GM19193 (cell line): ENCODE results near the gene RAET1G.

ENCODE experiments used
- POLR2A ChIP-seq: IDR thresholded peaks from 4 replicates; pipeline ENCODE4 v1.6.1; 2011; ENCODE audit not compliant: insufficient read depth, insufficient read length; ENCODE audit errors: extremely low read depth

The RAET1G gene

GRCh38 chr6:149884215-149884614 lies 38.7 kb downstream of the RAET1G start:
- TF ChIP-seq POLR2A = no peak

DNA sequence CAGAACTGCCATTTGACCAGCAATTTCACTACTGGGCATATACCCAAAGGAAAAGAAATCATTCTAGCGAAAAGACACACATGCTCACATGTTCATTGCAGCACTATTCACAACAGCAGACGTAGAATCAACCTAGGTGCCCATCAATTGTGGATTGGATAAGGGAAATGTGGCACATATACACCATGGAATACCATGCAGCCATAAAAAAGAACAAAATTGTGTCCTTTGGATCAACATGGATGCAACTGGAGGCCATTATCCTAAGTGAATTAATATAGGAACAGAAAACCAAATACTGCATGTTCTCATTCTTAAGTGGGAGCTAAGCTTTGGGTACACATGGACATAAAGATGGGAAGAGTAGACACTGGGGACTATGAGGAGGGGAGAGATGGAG lies 41.1 kb downstream of the RAET1G start:
- no peak for TF ChIP-seq POLR2A

DNA sequence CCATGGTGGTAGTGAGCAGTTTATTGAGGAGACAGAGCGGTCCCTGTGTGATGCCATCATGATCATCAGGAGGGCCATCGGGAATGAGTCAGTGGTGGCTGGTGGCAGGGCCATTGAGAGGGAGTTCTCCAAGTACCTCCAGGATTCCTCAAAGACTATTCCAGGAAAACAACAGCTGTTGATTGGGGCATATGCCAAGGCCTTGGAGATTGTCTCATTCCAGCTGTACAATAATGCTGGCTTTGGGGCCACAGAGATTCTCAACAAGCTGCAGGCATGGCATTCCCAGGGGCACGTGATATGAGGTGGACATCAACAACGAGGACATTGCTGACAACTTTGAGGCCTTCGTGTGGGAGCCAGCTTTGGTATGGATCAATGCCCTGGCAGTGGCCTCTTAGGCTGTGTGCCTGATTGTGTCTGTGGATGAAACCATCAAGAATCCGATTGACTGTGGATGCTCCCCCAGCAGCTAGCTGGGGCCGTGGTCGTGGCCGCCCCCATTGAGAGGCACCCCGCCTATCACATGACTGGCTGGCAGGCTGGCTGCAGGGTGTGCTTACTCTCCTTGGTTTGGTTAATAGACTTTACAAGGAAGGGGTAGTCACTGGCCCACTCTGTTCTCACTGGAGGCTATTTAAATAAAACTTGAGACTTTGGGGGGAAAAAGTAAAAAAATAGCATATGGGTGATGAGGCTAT lies 41.7 kb downstream of the RAET1G start:
- no peak for TF ChIP-seq POLR2A

GRCh38 chr6:149877659-149878058 lies 45.3 kb downstream of the RAET1G start:
- no peak for TF ChIP-seq POLR2A

- TF ChIP-seq POLR2A = no peak
These were observed 46.5 kb downstream of the RAET1G start for GRCh38 chr6:149876241-149876933.

GRCh38 chr6:149872233-149872632 lies 50.7 kb downstream of the RAET1G start:
- no peak for TF ChIP-seq POLR2A

- no peak for TF ChIP-seq POLR2A
These were observed 51.7 kb downstream of the RAET1G start for GRCh38 chr6:149871182-149871581.

DNA sequence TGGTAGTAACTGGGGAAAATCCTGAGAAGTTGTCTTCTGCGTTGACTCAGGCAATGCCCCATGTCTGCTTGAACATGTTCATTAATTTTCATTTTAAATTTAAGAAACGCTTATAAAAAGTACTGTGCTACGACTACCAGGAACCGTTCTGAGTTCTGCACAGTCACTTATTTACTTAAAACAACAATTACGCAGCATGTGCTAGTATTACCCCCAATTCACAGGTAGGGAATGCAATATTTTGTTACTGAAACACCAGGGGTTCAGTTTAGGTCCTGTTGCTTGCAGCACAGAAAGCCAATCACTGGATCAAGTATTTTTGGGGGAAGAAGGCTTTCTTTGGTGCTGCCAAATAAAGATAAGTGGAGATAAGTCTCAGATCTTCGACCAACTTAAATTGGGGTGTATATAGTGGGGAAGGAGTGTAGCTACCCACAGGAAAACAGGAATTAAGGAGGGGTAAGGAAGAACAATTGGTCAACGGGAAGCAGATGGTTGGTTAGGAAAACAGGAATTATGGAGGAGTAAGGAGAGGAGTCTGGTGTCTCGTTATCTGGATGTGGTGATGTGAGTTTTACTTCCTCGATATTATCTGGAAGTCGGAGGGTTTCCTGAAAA lies 53.5 kb downstream of the RAET1G start:
- TF ChIP-seq POLR2A = no peak

DNA sequence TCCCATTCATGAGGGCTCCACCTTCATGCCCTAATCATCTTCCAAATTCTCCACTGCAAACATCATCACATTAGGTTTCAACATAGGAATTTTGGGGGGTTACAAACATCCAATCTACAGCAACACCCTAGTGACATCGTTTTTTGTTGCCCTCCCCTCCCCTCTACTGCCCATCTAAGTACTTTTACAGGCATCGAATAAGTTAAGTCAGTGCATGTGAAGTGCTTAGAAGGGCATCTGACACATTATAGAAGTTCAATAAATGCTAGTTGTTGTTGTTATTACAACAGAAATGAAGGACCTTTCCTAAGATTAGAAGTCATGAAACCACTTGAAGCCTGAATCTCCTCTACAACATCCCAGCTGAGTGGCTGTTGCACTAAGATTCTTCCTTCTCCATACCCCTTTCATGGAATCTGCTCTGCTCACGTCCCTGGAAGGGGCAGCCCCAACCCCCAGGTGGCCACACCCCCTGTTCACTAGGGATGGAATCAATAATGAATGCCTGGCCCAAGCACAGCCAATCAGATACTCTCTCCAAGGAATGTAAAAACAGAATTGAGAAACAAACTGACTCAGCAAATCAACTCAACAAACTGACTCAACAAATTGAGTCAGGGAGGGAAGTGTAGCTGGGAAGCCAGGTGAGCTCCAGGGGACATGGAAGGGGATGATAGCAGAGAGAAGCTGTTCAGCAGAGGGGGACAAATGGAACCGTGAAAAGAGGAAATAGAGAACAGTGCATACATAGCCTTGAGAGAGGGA lies 54.9 kb downstream of the RAET1G start:
- TF ChIP-seq POLR2A = no peak
